Endothelial cell of umbilical vein (primary cell): ENCODE measurements around the gene PPFIA2. TPM values are rescaled to one million over a fixed set of nuclear protein-coding genes. Genes with fewer than 3 reads are reported as not detected.

Source experiments
- BruUV-seq: library from RNA; stranded (reverse); fragments of 400-500 nt; replicated peaks from 2 replicates; lab custom pipeline; 2021; lab: Mats Ljungman, UMichigan
- CTCF ChIA-PET: fragments of 300-600, 350-600 bp; sonication (Branson Sonifier 250); formaldehyde crosslinking; loops from one replicate; lab custom pipeline; 2021; ENCODE audit warnings: antibody characterized with exemption, inconsistent platforms; lab: Charles Lee
- POLR2A ChIA-PET: fragments of 300-600, 350-600 bp; sonication (Branson Sonifier 250); formaldehyde crosslinking; loops from one replicate; lab custom pipeline; 2021; ENCODE audit warnings: antibody characterized with exemption, inconsistent platforms; lab: Charles Lee
- DNase-seq: peaks from one replicate; pipeline ENCODE4 v3.0.0-alpha.2; 2011; ENCODE audit warnings: low read depth, low spot score
- FAIRE-seq: peaks from 2 replicates; lab custom pipeline; 2011; peaks lifted over from hg19 to GRCh38; lab: Jason Lieb, UNC
- H2AFZ ChIP-seq: 2 replicates; pipeline ENCODE4 v1.6.0; 2012; ENCODE audit warnings: low read depth, low read length, control low read depth, inconsistent platforms
- H3K27ac ChIP-seq: 2 replicates; pipeline ENCODE4 v1.5.1; 2011; ENCODE audit warnings: low read depth, mild to moderate bottlenecking, control low read depth, low read length, moderate library complexity; ENCODE audit not compliant: insufficient read depth
- H3K27me3 ChIP-seq, 2 experiments: 2 replicates each; pipeline versions ENCODE4 v1.6.0 to v1.6.1; 2011; ENCODE audit warnings: low read length in 2 of 2, mixed read lengths in 1 of 2; ENCODE audit not compliant: control insufficient read depth in 2 of 2, insufficient read depth in 2 of 2
- H3K36me3 ChIP-seq, 2 experiments: 2 replicates in 1 of 2; 3 replicates in 1 of 2; pipeline ENCODE4 v1.5.1; 2011; ENCODE audit warnings: low read length in 2 of 2, mild to moderate bottlenecking in 1 of 2, moderate library complexity in 1 of 2; ENCODE audit not compliant: control insufficient read depth in 2 of 2, insufficient read depth in 2 of 2; ENCODE audit errors: extremely low read depth in 1 of 2
- H3K4me1 ChIP-seq: 3 replicates; pipeline ENCODE4 v1.5.1; 2011; ENCODE audit warnings: mild to moderate bottlenecking, low read length; ENCODE audit not compliant: control insufficient read depth, insufficient read depth; ENCODE audit errors: extremely low read depth
- H3K4me2 ChIP-seq: 2 replicates; pipeline ENCODE4 v1.6.1; 2011; ENCODE audit warnings: low read length, control low read depth, mixed read lengths; ENCODE audit not compliant: insufficient read depth
- H3K4me3 ChIP-seq, 3 experiments: fragments of 200-600 bp in 1 of 3; sonication (generic), shearing (Covaris generic) in 1 of 3; replicated peaks in 1 of 3; 2 replicates each; pipeline ENCODE4 v1.5.1; 2011 to 2016; ENCODE audit warnings: control low read depth in 3 of 3, low read length in 3 of 3, mild to moderate bottlenecking in 2 of 3, inconsistent platforms in 1 of 3, low read depth in 1 of 3, moderate library complexity in 1 of 3; ENCODE audit not compliant: insufficient read depth in 1 of 3
- H3K79me2 ChIP-seq: 2 replicates; pipeline ENCODE4 v1.6.0; 2012; ENCODE audit warnings: low read length, inconsistent platforms; ENCODE audit not compliant: control insufficient read depth, insufficient read depth
- H3K9ac ChIP-seq: replicated peaks from 2 replicates; pipeline ENCODE3; 2011; ENCODE audit warnings: low read length, control low read depth; ENCODE audit not compliant: insufficient read depth; ENCODE audit errors: extremely low read depth
- H3K9me1 ChIP-seq: replicated peaks from 3 replicates; pipeline ENCODE4 v1.6.0; 2011; ENCODE audit warnings: mild to moderate bottlenecking, low read length; ENCODE audit not compliant: control insufficient read depth, insufficient read depth; ENCODE audit errors: extremely low read depth
- H3K9me3 ChIP-seq: replicated peaks from 2 replicates; pipeline ENCODE4 v1.5.1; 2012; ENCODE audit warnings: low read length, inconsistent platforms; ENCODE audit not compliant: control insufficient read depth, insufficient read depth
- H4K20me1 ChIP-seq: replicated peaks from 2 replicates; pipeline ENCODE3; 2011; ENCODE audit warnings: mild to moderate bottlenecking, low read length; ENCODE audit not compliant: control insufficient read depth, insufficient read depth; ENCODE audit errors: extremely low read depth
- CTCF ChIP-seq, 2 donors: IDR thresholded peaks; 1 replicate in 1 of 2; 2 replicates in 1 of 2; pipeline ENCODE4 v1.5.1; 2011; ENCODE audit warnings: low read length in 2 of 2, mild to moderate bottlenecking in 2 of 2, moderate library complexity in 2 of 2, control low read depth in 1 of 2, inconsistent platforms in 1 of 2, low read depth in 1 of 2; ENCODE audit not compliant: insufficient read depth in 1 of 2; ENCODE audit errors: extremely low read depth in 1 of 2
- EZH2 ChIP-seq: IDR thresholded peaks from 2 replicates; pipeline ENCODE4 v1.6.1; 2012; ENCODE audit warnings: borderline replicate concordance, low read depth, mild to moderate bottlenecking, moderate library complexity, low read length, inconsistent platforms; ENCODE audit not compliant: severe bottlenecking
- FOS ChIP-seq: IDR thresholded peaks from 2 replicates; pipeline ENCODE4 v1.6.1; 2011; ENCODE audit warnings: mild to moderate bottlenecking, low read length, moderate library complexity, borderline replicate concordance; ENCODE audit not compliant: insufficient read depth
- GATA2 ChIP-seq: IDR thresholded peaks from 2 replicates; pipeline ENCODE4 v1.7.0; 2011; ENCODE audit warnings: low read depth, mild to moderate bottlenecking, moderate library complexity, mixed read lengths, low read length; ENCODE audit not compliant: insufficient read length, insufficient read depth
- JUN ChIP-seq: IDR thresholded peaks from 2 replicates; pipeline ENCODE4 v1.6.1; 2011; ENCODE audit warnings: borderline replicate concordance, low read depth; ENCODE audit not compliant: insufficient read length, insufficient read depth
- MAX ChIP-seq: IDR thresholded peaks from 2 replicates; pipeline ENCODE4 v1.6.1; 2011; ENCODE audit not compliant: insufficient read depth, insufficient read length
- MYC ChIP-seq: IDR thresholded peaks from one replicate; pipeline ENCODE4 v1.6.1; 2011; ENCODE audit warnings: mild to moderate bottlenecking, low read depth, low read length
- POLR2A ChIP-seq: IDR thresholded peaks from 2 replicates; pipeline ENCODE4 v1.6.1; 2012; ENCODE audit warnings: low read depth, mild to moderate bottlenecking, control low read depth, low read length
- POLR2AphosphoS5 ChIP-seq: IDR thresholded peaks from 2 replicates; pipeline ENCODE4 v1.6.1; 2012; ENCODE audit warnings: low read depth, mild to moderate bottlenecking, control low read depth, low read length, moderate library complexity; ENCODE audit not compliant: insufficient read depth
- dilution Hi-C: fragments of 300-500 bp; cut with MboI; formaldehyde crosslinking; loops from one replicate; pipeline ENCODE4 v1.15.0; 2019; ENCODE audit warnings: low sequenced_read_pairs; ENCODE audit not compliant: extremely low pct_ligation_motif_present
- intact Hi-C: fragments of 100-400 bp; cut with micrococcal nuclease; formaldehyde crosslinking; loops from one replicate; pipeline ENCODE4 v1.10.0; 2022
- polyA plus RNA-seq, 4 experiments: library from polyadenylated mRNA; depleted of rRNA in 3 of 4; stranded (reverse) in 3 of 4; unstranded in 1 of 4; fragments of >200 nt; gene quantifications; 2 replicates each; pipeline versions ENCODE4 v1.2.1 to v1.2.3, GENCODE V29; 2011 to 2012; ENCODE audit warnings: missing spikeins in 1 of 4
- total RNA-seq: library from RNA; stranded (reverse); gene quantifications from 2 replicates; pipeline ENCODE4 v1.2.3, GENCODE V29; 2021

Gene PPFIA2
- total and polyA plus RNA-seq, 2 donors (not counting 3 experiments of a cell fraction or from before 2014, with no cell fraction given) = not detected

- ChIA-PET CTCF (no interaction called here), POLR2A (no interaction called here)
- Histone ChIP-seq H3K27ac (no peak overlapping the region), H3K4me2 (no peak overlapping the region), H3K4me1 (no peaks in the 10 kb centered on the region), H3K4me3 (no peak overlapping the region), H3K9ac (no peak overlapping the region), H2AFZ (no peak overlapping the region), H3K79me2 (no peaks in the 10 kb centered on the region), H3K9me3 (no peaks in the 10 kb centered on the region), H4K20me1 (no peaks in the 10 kb centered on the region), H3K27me3 (no peaks in the 10 kb centered on the region), H3K36me3 (no peaks in the 10 kb centered on the region), H3K9me1 (no peaks in the 10 kb centered on the region)
- no TSS peak for BruUV-seq
- DNase-seq = no peak
- intact Hi-C loops (no loop called here), dilution Hi-C loops (no loop called here)
- no peak for FAIRE-seq
- TF ChIP-seq CTCF (IDR thresholded peaks at IDR 0.05; ENCODE audit: extremely low read depth in 1 of 2, insufficient read depth in 1 of 2, low read depth in 1 of 2, low read length in 2 of 2) (no peak), GATA2 (no peak), POLR2AphosphoS5 (no peak), EZH2 (no peak), JUN (no peak), MYC (no peak), FOS (no peak), MAX (no peak), POLR2A (no peak)
These were observed 170.7 kb downstream of the PPFIA2 start for GRCh38 chr12:81588235-81589008.
